HG02763 (cell line): ENCODE data around the gene NUMA1.
A peak's percentile ranks its signal among the peaks of the same experiment; 100 is the strongest.

Experiments used
- ATAC-seq: cut with Tn5 transposase; IDR thresholded peaks from one replicate; pipeline ENCODE4 v1.9.1; 2021; ENCODE audit warnings: mild to moderate bottlenecking, moderate library complexity; ENCODE audit not compliant: unreplicated experiment

The NUMA1 gene

DNA sequence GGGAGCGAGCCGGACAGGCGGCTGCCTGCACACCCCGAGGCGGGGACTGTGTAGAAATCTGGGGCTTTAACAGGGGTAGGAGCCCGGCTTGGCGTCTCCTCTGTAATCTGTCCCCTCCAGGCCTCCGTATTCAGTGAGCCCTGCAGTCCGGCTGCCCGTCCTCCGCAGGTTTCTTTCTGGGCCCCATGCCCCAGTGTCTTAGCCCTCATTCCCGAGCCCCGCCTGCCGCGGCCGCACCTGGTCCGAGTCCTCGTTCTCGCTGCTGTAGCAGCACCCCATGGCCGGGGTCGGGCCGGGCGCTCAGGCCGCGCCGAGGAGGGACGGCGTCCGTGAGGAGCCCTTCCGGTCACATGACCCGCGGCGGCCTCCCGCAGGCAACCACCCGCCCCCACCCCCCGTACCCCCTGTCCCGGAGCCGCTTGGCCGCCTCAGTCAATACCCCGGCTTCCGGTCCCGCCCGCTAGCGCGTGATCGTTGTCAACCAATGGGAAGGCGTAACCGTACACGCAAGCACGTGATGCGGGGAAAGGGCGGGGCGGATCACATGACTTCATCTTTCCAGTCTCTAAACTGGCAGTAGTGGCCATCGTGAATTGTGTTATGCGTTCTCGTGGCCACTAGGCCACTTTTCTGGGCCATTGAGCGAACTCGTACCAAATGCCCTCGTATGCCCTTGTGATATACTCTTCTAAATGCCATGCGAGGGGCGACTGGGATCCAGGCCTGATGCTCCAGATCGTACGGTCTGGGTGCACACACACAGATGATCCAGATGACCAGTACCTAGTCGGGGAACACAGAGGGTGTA lies 22.8 kb upstream of the NUMA1 start, which contains the start of gene LAMTOR1:
Gene LAMTOR1 (minus strand): TSS at position 352 of the 808 bp plus-strand sequence. CDS start 73 bp downstream, at position 279.
- ATAC-seq, result peak; percentile 86

DNA sequence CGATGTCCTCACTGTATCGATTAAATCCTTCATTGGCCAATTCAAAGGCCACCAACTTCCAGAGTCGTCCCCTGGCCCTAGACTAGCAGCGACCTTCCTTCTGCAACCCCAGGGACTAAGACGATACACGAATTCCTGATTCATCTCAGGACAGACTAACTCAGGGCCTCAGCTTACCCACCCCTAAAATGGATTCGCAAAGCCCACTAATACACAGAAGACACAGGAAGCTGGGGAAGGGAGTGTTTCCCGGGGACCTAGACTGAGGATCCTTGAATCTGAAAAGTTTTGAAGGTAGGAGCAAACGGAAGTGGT lies 22.2 kb upstream of the NUMA1 start:
- no peak for ATAC-seq

DNA sequence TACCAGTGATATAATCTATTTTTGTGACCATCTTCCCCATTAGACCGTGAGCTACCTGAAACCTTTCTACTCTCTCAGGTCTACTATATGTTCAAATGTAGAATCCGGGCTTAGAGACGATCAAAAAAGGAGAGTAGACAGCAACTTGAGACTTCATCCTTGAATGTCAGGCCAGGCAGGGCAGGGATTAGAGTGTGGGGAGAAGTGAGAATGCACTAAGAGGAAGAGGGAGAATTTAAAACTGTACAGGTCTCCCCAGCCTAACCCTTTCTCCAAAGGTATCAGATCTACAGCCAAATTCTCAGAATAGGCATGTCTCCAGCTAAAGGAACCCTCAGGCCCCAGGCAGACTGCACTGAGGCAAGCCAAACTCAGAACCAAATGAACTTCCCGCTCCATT lies 21.8 kb upstream of the NUMA1 start:
- no peak for ATAC-seq

DNA sequence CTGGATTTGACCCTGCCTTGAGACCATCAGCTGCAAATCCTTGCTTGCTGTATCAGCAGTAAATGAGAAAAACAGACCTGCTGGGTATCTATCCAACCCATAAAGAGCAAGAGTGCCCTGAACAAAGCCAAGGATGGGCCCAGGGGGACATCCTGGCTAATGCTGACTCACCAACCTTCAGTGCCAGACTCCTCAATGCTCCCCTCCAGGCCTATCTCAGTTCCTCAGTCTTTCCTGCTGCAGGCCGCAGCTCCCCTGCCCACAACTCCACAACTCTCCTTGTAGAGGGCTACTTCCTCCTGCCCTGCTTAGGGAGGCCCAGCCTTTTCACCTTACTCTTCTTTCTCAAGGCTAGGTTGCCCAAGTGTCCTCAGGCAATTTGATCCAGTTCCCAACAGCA lies 20.1 kb upstream of the NUMA1 start:
- ATAC-seq, result no peak

DNA sequence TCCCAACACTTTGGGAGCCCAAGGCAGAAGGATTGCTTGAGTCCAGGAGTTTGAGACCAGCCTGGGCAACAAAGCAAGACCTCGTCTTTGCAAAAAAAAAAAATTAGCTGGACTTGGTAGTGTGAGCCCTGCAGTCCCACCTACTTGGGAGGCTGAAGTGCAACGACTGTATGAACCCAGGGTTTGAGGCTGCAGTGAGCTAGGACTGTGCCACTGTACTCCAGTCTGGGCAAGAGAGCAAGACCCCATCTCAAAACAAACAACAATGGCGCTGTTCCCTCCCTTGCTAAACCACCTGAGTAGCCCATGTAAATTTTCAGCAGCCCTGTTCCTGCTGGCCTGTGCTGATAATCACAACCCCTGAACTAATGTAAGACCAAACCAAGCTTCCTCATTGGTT lies 19.7 kb upstream of the NUMA1 start:
- no peak for ATAC-seq

DNA sequence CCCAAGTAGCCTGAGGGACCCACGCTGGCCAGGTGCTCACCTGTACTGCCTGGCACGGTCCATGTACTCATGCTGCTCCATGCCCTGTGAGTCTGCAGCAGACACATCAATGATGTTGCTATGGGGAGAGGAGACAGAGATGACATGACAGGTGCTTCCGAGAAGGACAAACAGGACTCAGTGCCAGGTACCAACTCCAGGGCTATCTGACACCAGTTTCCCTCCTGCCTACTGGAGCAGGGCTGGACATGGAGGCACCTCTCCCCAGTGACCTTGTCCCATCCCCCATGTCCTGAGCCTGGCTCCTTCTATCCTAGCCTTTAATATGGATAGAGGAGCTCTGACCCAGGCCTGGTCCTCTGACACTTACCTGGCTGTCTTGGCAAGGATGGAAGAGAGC lies 18.4 kb upstream of the NUMA1 start:
- no peak for ATAC-seq

DNA sequence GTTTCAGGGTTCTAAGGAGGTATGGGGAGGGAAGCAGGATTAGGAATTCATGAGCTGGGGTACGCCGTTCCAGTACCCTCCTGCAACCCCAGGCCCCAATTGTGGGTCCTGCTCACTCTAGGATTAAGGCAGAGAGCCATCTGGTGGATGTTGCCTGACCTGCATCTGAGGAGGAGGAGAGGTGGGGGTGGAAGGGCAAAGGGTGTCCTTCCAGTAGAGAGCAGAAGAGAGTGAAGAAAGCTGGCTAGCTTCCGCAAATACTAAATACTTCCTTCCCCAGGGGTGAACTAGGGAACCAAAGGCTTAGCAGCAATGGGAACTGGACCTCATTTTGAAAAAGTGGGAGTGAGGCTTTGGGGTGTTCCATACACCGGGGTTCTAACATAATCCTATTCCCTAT lies 10.9 kb upstream of the NUMA1 start:
- ATAC-seq, result no peak

DNA sequence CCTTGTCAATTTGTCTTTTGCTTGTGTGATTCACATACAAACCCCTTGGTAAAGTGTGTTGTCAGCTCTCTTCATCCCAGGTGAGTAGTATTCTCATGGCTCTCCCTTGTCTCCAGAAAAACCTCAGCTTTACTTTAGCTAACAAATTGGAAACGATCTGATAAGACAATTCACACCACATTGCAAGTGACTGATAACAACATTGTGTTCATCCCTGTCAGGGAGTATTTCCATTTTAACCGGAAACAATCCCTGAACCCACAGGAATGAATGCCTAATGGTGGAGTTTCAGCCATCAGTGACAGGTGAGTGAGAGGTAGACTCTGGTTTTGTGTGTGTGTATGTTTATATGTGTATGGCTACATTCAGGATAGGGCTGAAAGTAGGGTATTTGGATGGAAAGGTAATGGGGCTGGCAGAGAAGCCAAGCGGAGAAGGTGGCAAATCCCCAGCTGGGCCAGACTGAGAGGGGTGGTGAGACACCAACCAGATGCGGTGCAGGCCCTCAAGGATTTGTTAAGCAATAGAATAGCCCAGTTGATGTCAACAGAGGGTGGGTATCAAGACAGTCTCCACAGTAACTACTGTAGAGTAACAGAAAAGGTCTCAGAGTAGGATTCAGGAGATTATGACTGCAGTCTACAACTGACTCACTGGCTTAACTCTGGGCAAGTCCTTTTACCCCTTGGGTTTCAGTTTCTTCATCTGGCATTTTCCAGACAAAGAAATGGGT lies 7.9 kb upstream of the NUMA1 start:
- no peak for ATAC-seq

DNA sequence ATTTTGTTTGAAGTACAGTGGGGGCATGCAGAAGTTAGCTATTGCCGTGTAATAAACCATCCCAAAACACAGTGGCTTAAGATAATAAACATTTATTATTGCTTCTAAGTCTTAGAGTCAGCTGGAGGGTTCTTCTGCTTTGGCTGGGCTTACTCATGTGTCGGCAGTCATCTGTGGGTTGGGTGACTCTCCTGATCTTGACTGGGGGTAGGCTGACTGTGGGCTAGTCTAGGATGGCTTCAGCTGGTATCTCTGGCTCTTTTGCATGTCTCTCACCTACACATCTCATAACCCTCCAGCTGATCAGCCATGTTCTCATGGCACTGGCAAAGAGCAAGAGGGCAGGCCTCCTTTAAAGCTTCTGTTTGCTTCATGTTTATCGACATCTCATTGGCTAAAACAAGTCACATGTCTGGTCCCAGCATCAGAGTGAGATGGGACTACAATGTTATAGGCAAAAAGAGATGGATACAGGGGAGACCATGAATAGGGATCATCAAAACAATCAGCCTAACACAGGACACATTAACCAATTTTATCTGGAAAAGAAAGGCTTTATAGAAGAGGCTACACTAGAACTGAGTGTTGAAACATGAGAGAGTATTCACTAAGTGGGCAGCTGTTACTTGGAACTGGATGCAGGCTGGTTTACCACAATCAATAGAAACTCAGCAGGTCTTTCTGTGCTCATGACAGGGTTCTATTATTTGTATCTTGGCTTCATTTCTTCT lies 5.4 kb upstream of the NUMA1 start:
- no peak for ATAC-seq

DNA sequence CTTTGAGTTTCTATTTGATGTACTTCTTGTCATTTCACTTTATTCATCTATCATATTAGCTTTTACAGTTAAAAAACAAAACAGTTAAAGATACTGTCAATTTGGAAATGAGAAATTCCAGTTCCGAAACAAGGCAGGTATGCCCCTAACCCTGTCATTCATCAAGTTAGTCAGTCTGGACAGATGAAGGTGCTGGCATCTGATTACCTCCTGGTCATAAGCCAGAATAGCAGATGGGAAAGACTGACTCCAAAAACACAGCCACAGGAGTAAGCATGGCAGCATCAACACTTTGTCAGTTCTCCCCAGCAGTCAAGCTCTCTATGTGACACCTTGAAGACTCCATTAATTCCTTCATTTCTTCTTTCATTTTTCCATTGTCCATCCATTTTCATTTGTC lies 4.6 kb upstream of the NUMA1 start:
- no peak for ATAC-seq

DNA sequence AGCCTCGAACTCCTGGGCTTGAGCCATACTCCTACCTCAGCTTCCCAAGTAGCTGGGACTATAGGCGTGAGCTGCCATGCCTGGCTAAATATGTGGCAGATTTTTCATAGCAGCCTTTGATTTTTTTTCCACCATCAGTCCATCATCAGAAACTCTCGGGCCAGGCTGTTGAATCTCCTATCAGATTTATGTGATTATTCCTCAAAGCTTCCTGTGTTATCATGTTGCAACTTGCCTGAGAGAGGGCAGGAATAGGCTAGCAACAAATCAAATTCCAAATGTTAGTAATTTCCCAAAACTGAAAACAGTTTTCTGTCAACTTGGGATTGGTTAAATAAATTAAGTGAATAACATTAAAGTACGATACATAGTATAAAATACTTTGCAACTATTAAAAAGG lies 3.7 kb upstream of the NUMA1 start:
- no peak for ATAC-seq

DNA sequence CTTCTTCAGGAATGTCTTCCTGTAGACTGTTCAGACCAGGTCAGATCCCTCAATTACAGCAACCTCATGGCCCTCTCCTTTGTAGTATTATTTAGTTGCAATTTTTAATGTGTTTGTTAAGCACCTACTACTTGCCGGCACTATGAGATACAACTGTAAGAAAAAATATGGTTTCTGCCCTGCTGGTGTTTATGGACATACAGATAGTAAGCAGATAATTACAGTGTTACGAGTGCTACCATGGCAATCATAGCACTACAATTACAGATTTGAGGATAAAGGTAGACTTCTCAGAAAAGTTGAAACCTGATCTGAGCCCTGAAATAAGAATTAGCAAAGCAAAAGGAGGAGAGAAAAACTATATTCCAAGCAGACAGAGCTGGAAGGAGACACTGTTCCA lies 3.1 kb upstream of the NUMA1 start:
- ATAC-seq, result no peak

DNA sequence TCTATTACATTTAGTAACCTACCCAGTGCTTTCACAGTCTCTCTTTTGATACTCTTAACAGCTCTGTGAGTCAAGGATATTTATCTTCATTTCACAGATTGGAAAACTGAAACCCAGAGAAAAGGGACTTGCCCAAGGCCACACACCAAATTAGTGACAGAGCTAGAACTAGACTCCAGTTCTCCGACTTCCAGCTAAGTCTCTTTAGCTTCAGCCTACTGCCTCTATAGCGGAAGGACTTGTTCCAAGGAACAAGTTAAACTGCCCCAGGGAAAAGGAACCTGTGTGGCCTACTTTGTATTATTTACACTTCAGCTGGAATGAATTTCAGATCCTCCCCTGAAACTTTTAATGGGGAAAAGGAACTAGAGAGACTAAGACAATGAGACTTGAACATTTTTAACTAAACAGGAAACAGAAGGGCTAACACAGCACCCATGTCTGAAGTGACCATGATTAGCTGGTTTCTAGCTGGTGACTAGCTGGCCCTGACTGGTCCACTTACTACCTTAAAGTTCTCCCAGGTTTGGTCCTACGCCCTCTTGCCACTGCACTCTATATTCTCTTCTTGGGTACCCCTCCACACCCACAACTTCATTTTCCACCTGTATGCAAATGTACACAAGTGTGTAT lies 1.6 kb upstream of the NUMA1 start:
- ATAC-seq, result no peak

DNA sequence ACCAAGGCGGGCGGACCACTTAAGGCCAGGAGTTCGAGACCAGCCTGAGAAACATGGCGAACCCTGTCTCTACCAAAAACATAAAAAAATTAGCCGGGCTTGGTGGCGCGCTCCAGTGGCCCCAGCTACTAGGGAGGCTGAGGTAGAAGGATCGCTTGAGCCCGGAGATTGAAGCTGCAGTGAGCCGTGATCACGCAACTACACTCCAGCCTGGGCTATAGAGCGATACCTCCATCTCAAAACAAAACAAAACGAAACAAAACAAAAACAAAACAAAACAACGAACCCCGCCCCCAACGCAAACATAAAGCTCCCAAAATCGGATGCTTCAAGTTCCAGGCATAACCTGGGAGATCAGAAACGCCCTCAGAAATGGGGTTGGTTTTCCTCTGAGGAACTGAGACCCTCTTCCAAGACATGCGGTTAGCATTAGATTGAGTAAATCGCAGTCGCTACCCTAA lies 872 bp upstream of the NUMA1 start:
- ATAC-seq, result no peak

DNA sequence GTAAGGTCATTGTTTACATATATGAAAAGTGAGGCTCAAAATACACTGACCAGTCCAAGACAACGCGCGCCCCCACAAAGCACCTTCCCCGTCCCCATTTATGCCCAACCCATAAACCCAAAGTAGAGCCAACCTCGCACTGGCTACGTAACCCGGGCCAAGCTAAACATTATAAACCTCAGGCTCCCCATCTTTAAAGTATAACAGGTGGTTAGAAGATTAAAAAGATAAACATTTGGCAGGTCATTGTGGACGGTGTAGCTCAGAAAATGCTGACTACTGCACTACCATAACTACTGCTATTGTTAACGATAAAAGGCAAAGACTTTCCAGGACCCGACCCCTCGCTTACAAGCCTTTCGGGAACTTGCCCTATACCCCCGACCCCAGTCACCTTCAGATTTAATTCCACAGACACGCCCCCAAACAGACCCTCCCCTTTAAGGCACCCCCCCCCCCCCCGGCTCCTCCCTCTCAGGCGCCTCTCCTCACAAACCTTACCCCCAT lies 470 bp downstream of the NUMA1 start:
- ATAC-seq, result no peak

DNA sequence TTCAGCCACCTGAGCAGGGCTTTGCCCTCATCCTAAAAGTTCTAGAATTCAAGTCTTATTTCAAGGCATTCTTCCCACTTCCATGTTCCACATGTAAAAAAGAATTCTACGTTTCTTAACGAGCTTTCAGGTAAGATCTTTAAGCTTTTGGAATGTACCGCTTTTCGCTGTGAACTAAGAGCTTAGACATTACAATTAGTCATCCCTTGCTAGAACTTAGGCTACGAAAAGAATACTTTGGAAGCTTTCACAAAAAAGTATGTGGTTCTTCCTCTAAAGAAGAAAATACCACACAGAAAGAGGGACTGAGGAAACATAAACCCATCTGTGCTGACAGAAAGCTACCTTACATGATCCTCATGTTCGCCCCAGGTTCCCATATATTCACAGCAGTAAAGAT lies 1.9 kb downstream of the NUMA1 start:
- ATAC-seq, result no peak

DNA sequence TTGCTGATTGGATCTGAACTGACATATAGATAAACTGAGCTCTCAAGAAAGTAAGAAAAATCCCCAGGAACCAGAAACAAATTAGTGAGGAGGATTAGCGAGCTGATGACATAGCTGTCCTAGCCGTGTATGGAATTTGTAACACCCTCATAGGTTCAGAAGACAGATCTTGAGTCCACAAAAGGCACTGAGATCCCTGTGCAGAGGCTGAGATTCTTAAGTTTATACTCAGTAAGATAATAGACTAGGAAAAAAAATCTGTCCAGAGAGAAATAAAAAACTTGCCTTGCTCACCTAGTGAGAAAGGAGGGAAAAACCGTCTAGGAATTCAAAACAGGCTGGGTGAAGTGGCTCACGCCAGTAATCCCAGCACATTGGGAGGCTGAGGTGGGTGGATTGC lies 4.6 kb downstream of the NUMA1 start:
- no peak for ATAC-seq

DNA sequence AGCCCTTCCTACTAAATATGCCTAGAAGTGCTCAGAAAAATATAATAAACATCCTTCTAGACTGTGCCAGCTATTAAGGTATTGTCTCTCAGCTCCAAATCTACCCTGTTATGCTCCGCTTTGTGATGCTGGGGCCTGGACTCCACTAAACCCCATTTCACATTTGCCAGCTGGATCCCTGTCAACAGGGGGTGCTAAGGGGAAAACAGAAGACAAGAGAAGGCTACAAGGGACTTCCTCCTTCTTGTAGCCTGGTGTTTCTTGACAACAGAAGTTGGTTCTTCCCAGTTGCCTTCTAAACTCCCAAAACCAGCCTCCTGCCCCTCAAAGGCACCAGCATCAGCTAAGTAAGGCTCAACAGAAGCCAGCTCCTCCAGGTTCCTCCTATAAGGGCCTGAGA lies 5.2 kb downstream of the NUMA1 start:
- ATAC-seq, result no peak

DNA sequence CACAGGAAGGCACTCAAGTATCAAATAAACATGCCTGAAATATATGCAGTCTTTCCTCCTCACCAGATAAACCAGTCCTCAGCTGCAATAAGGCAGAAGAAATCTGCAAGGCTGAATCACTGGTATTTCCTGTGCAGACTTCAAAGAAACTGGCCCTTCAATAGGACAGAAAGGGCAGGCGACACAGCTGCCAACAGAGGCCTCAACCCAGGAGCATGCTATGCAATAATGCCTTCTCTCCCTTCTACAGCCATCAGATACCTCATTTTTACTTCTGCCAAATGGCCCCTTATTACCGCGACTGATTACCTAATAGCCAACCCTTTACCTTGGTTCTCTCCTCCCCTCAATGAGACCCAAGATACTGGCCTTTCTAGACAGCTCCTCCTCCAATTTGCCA lies 8.0 kb downstream of the NUMA1 start:
- ATAC-seq, result no peak

DNA sequence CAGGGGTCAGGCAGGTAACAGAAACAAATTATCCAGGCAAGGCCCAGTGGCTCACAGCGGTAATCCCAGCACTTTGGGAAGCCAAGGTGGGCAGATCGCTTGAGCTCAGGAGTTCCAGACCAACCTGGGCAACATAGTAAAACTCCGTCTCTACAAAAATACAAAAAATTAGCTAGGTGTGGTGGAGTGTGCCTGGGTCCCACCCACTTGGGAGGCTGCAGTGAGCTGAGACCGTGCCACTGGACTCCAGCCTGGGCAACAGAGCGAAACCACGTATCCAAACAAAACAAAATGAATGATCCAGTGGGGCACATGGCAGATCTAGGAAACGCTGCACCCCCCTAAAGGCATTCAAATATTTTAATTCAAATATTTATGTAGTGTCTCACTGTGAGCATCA lies 9.9 kb downstream of the NUMA1 start:
- ATAC-seq, result no peak

DNA sequence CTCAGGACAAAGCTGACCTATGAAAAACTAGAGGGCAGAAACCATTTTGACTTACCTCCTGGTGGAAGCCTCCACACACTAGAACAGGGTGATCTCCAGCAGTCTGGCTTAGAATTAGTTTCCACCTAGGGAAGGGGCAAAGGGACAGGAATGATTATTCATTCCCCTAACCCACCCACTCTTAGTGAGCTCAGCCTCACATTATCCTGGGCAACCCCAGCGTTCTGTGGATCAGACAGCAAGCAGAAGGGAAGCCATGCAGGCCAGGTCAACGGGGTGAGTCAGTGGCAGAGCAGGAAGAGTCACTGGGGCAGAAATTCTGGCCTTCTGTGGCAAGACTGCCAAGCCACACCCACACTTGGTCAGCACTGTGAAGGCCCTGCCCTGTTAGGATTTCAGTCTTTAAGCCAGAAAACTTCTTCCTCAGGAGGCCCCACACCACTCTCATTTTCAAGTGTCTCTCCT lies 10.5 kb downstream of the NUMA1 start:
- no peak for ATAC-seq
